Medulla oblongata (tissue), 1 donor: Measurements from ENCODE around the gene TIMM22.

Experiments used
- DNase-seq: peaks from one replicate; pipeline ENCODE4 v3.0.0-alpha.2; 2015; ENCODE audit errors: extremely low spot score

TIMM22 gene

DNA sequence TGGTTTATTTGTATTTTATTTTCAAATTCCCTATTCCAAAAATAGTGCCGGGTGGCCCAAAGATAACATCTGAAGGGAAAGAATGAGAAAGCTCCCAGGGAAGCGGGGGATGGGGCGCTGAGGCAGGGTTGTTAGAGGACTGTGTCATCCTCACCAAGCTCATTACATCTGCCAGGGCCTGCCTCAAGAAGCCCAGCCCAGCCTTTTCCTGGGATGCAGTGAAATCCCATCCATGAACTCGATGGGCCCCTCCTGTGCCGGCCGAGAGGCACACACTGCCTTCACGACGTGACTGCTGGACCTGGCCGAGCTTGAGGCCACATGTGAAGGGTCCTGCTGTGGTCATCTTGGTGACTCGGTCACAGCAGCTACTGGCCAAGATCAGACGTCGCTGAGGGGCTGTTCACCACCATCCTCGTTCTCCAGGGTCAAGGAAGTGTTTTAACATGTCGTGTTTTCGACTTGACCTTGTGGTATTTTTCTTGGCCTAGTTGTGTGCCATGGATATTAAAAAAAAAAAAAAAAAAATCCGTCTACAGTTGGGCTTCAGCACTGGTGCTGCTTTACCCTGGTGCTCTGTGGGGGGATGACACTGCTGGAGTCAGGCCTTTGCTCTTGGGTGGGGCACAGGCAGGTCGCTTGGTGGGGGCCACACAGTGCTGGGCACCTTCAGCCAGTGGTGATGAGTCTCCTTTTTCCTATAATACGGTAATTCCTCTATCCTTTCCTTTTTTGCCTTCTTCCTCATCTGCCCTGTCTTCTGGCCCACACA lies 4.9 kb downstream of the TIMM22 start:
- no peak for DNase-seq

DNA sequence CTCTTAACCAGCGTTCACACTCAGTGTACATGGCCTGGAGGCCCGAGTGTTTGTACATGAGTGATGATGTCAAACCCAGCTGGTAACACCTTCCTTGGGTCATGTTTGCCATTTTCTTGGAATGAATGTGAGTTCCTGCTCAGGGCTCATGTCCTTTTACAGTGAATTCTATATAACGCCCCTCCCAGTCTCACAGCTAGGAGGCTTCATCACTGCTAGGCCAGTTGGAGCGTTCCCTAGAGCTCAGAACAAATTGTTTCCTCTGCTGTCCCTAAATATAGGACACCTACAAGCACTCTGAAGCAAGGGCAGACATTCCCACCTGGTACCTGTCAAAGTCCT lies 5.5 kb downstream of the TIMM22 start:
- no peak for DNase-seq

DNA sequence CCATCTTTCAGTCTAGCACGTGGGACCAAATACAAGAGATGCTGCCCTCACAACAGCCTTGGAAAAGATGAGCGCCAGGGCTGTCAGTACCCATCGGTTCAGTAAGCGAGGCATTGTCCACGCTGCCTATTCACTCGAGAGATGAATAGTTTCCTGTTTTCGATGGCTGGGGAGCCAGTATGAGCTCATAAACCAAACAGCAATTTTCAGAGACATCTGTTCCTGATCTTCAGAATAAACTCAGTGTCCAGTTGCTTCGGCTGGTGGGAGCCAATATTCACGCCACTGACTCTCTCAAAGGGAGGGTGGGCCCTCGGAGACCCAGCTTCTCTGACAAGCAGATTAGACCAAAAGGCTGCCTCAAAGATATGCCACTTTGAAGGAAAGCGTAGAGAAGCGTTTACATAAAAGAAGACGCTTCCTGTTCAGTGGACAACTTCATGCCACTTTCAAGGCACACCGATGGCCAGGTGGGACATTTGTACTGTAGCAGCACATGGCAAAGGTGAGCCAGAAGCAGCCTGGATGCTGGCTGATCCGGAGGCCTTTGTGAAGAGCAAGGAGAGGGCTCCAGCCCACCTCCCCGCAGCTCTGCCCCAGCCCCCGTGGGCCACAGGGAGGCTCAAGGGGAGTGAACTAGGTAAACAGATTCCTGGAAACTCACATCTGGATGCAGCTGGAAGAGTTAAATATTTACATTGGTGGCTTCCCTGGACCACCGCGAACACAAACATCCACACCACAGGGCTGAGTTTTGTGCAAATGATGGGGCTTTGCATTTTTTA lies 6.0 kb downstream of the TIMM22 start:
- DNase-seq, result peak; percentile 84

DNA sequence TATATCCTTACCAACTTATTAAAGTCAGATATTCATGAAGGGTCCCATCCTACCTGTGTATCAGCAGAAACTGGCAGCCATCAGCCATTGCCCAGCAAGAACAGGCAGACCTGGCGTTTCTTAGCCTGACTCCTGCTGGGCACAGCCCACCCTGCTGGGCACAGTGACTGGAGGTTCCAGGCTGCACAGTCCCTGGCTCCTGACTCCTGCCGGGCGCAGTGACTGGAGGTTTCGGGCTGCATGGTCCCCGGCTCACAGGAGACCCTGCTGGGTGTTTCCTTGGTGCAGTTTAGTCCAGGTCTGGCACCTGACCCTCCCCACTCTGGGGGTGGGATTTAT lies 6.7 kb downstream of the TIMM22 start:
- no peak for DNase-seq

DNA sequence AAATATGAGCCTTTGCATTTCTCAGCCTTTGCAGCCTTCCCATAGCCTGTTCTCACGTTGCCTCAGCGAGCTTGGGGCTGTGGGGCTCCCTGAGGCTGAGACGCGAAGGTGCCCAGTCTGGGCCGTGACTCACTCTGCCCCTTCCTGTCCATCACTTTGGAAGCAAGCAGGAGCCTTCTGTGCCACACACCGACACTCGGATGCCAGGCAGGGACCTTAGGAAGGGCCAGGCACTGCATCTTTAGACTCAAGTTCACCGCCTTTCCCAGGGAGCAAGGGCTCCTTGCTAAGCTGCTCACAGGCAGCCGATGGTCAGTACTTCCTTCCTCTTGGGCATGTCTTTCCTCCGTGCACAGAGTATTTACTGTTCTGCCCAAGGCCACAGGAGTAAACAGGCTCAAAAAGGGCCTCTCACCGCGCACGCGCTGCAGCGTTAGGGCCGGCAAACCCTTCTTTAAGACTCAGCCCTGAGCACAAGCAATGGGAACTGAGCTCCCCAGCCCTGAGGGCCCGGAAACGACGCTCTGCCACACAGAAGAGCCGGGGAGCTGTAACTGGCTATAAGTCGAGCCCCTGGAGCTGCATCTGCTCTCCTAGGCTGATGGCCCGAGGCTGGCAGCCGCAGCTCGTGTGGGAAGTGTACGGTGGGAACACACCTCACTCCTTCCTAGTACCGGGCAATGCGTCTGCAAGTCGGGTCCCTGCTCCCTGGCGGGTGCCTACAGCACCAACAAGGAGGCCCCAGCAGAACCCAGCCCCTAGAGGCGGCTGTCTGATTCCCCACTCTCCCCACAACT lies 7.2 kb downstream of the TIMM22 start:
- no peak for DNase-seq

DNA sequence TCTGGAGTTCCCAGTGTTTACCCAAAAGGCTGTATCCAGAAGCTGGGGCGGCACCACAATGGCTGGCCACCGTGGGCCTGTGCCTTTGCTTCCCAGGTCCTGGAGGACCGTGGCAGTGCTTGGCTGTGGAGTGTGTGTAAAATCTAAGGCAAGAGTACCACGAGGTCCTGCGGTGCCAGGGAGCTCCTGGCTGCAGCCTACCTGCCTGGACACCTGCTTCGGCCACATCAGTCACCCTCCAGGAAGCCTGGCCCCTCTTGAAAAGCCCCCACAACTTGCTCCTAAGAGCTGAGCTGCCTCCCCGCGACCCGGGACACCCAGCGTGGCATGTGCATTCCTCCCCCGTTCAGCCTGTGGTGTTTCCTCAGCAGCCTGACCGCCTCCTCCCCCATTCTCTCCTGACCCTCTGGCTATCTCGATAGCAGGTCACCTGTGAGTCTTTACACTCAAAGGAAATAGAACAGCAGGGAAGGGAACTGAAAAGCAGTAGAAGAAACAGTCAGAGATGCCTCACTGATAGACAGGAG lies 7.9 kb downstream of the TIMM22 start:
- no peak for DNase-seq

DNA sequence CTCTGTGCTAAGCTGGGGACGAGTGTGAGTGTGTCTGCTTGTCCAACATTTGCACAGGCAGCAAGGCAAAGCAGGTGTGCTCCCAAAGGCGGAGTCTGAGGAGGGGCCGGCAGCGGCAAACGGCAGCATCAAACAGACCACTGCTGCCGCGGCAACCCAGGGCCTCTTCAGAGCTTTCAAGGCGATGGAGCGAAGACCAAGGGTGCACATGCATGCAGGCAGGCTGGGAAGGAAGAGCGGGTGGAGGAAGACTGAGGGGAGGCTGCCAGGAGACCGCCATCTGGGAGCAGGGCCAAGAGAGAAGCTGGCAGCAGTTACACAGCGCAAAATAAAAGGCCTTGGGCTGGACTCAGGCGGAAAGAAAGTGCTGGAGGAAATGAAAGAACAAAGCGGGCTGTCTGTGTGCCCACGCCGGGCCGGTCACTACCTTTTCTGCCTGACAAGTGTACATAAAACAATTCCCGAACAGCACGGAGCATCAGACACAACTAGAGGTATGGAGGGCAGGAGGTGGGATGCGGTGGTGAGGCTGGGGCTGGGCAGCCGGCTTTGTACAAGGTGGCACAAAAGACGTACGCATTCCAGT lies 8.5 kb downstream of the TIMM22 start:
- peak; percentile 90 for DNase-seq

DNA sequence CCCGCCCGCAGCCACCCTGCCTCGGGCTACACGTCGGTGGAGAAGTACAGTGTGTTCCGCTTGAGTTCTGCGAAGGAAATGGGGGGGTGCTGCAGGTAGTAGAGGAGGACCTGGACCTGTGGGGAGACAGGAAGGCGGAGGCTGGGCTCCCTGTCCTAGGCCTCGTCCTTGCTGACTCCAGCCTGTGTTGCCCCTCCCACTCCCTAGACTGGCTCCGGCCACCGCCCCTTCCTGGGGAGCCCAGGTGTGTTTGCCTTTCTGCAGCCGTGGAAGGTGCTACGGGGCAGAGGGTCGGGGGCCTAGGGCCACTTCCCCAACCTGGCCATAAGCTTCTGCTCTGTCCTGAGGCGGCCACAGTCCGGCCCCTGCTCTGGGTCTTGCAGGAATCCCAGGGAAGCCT lies 9.1 kb downstream of the TIMM22 start:
- DNase-seq, result no peak

DNA sequence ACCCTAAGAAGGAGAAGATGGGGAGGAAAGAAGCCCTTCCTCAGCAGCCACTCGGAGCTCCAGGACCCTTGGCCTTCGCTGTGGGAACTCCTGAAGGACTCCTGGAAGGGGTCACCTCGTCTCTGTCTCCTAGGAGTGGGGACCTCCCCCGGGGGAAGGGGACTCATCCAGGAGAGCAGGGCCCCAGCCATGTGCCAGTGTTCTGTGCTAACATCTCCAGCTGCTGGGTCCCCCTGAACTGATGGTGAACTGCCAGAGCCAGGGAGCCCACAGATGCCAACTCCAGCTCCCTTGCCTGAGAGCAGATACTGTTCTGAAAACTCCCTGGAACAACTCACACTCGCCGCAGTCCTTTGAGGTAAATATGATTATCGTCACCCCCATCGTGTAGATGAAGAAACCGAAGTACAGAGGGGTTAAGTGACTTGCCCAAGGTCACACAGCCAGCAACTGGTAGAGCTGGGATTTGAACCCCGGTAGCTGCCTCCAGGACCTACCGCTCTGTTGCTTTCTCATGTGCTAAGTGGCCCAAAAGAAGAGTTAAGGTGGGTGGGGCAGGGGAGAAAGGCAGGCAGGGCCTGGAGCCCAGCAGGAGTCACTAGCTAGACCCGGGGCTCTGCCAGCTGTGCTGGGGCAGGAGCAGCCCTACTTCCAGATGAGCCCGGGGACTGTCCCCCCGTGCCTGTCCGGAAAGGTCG lies 10.5 kb downstream of the TIMM22 start:
- no peak for DNase-seq

DNA sequence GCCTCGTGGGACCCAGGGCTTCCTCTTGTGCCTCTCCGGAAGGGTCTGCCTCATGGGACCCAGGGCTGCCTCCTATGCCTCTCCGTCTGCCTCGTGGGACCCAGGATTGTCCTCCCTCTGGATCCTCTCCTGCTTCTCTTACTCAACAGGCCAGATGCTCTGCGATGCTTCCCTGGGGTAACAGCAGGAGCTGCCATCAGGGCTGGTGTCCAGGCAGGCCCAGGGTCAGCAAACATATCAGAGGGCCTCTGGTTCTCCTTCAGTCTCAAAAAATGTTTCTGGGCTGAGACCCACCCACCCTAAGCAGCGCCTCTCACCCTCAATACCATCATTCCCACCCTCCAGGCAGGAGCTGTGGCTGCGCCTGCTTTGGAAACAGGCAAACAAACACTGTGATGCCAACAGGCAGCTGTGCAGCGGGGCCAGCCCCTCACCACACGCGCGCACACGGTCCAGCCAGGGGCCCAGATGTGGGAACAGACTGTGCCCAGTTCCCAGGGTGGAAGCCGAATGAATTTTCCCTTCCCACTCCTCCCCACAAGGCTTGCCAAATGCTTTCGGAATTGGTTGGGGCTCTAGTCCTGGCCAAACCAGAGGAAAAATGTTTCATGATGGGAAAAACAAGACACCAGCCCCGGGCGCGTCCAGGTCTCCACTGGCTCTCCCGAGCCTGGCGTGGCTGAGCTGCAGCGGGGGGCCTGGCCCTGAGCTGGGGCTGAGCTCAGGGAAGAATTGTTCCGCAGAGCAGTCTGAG lies 11.3 kb downstream of the TIMM22 start:
- peak; percentile 46 for DNase-seq

DNA sequence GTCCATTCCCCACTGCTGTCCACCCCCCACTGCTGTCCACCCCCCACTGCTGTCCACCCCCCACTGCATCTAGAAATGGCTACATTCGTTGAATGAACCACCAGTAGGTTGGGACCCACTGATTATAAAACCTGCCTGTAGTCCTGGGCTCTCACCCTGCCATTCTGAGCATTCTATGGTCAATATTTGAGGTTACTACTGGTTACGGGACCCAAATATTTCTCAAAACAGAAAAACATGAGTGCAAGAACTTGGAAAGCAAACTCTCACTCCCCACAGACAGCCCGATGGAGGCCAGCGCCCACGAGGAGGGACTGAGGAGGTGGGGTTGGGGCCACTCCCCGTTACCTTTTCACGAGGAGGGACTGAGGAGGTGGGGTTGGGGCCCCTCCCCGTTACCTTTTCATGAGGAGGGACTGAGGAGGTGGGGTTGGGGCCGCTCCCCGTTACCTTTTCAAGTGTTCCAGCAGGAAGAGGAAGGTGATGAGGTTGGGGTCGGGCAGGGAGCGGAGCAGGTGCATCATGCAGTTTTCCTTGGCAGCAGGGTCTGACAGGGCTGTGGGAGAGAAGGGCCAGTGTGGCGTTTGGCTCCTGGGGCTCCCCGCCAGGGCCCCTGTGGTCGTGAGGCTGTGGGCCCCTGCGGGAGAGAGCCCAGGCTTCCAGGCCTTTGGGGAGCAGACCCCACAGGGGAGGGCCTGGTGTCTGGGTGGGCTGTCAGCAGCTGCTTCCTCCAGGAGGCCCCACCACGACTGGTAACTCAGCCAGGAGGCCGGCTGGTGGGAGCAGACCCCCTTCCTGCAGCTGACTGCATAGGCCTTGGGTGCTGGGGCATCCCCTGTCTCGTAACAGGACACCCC lies 12.5 kb downstream of the TIMM22 start:
- no peak for DNase-seq

DNA sequence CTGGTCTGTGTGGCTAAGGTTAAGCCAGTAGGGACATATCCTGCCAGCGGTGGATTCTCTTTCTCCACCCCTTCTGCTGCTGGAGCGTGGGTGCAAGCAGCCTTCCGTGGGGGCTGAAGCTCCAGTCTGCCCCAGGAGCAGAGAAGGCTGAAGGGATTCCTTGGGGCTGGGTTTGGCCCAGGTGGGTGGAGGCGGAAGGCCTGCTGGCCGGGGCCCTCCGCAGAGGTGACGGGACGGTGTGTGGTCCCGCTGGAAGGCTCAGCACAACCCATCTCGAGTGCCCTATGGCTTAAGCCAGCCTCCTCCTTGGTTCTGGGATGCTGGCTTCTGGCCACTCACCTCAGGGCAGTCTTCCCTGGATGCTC lies 13.1 kb downstream of the TIMM22 start:
- DNase-seq, result no peak

DNA sequence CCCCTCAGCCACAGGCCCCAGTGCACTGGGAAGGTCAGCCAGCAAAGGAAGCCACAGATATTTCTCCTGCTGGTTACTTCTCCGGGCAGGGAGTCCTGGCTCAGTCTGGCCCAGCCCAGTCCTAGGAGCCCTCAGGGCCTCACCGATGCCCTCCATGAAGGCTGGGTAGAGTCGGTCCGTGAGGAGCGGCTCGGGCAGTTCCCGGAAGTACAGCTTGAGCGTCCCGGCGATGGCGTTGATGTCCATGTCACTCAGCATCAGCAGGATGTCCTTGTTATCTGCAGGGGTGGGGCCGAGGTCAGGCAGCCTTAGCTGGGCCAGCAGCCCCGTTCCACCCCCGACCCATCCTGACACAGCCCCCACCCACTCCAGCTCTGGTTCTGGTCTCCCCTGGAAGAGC lies 13.7 kb downstream of the TIMM22 start:
- DNase-seq, result no peak

DNA sequence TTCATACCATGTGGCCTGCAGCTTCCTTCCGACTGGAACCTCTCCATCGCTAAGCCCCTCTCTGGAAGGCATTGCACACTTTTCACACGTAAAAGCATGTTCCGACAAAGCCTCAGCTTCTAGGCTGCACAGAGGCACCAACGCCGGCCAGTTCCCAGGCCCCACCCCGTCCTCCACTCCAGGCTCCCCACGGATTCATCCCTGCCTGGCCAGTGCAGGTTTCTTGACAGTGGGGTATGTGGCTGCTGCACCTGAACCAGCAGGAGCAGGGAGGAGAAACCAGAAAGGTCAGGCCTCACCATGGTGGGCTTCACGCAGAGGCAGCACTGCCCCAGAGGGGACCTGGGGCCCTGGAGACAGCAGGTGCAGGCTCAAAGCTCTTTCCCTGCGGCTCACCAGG lies 14.2 kb downstream of the TIMM22 start:
- no peak for DNase-seq

DNA sequence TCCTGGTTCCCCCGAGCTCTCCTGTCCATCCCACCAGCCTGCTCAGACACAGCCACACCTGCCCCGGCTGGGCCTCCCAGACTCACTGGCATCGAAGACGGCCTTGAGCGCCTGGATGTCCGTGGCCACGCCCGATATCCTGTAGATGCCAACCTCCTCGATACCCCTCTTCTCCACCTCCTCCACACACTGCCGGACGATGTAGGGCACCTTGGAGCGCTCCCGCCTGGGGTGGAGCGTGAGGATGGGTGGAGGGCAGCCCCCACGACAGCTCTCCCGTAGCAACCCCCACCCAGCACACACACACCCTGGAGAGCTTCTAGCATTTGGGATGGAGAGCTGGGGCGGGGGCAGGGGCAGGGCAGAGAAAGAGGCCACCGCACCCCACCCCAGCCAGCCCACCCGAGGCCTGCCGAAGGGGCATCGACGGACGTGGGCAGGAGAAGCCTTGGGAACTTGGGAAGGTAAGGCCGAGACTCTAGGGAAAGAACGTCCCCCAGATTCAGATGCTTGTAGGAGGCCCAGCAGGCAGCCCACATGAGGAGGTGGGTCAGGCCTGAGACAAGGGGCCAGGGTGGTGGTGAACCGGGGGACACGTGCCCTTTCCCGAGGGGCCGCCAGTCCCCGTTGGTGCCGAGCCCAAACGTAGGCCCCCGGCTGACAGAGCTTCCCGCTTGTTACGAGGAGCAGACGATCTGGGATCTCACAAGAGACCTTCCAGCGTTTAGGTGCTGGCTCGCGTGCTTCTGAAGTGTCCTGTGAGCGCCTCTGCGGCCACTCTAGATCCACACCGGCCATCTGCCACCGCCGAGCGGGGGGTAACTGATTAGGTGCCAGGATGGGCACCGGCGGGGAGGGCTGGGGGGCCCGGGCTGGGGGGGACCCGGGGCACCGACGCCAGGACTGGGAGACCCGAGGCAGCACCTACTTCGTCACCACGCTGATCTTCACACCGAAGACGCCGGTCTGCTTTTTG lies 15.1 kb downstream of the TIMM22 start:
- DNase-seq, result no peak

DNA sequence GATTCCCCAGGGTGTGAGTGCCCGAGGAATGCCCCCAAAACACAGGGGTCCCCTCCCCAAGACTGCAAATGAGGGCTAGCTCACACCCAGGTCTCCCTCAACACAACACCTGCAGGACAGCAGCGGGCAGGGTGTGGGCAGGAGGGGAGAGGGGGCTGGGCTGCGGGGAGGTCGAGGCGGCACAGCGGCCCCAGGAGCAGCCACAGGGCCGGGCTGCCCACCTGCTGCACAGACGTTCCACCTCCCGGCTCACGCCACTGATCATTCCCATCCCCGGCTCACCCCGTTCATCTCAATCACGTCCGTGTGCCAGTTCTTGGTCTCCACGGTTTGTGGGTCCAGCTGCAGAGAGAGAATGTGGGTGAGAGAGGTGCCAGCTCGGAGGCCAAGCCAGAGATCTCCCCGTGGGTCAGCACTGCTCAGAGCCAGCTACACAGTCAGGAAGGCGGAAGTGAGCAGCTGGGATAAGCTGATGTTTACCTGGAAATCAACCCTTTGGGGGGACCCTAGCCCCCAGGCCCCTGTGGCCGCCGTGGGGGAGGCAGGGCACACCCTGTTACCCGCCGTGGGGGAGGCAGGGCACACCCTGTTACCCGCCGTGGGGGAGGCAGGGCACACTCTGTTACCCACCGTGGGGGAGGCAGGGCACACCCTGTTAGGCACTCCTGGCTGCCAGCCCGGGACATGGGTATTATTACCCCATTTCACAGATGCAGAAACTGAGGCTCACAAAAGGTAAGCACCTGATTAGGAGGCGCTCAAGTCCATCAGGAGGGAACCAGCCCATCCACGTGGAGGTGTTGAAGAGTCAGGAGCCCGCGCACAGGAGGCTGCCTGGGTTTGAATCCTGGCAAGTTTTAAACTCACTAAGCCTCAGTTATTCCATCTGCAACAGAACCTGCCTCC lies 16.1 kb downstream of the TIMM22 start:
- no peak for DNase-seq

DNA sequence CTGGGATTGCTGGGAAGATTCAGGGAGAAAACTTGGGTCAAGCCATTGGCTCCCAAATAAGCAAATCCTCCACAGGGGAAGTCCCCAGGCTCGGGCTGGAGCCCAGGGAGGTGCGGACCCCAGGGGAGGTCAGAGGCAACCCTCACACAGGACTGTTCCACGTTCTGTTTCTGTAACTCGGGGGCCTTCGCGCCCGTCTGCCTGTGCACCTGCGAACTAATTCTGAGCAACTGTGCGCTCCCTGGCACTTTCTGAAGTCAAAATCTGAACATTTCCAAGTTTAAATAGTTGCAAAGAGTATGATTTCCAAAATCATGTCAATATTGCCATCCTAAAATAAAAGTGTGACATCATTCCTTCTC lies 16.8 kb downstream of the TIMM22 start:
- no peak for DNase-seq

DNA sequence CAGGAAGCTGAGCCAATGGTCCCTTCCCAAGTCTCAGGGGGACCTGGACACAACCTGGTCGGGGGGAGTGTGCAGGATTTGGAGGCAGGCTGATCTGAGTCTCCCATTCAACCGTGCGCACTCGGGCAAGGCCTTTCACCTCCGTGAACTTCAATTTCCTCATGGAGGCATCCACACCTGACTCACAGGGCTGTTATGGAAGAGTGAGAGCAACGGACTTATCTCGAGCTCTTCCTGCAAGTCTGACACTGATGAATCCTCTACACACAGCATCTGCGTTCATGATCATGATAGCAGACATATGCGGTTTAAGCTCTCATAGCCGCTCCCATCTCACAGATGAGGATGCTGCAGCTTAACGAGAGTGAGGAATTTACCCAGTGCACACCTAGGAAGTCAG lies 21.6 kb downstream of the TIMM22 start:
- DNase-seq, result no peak
